ENCODE results near the gene MYO1D. TPM values are rescaled to one million over a fixed set of nuclear protein-coding genes. Genes with fewer than 3 reads are reported as not detected.

Gene MYO1D
- total and polyA plus RNA-seq, 8 donors, result 11.6 to 727 (median 73.4) TPM

- TF ChIP-seq POLR2A (IDR thresholded peaks at IDR 0.05) (no peak), CTCF (IDR thresholded peaks at IDR 0.05) (no peak), EP300 (IDR thresholded peaks at IDR 0.05) (no peak), POLR2AphosphoS5 (IDR thresholded peaks at IDR 0.05) (no peak)
- no peak for DNase-seq
- Histone ChIP-seq H3K27ac (no peak overlapping the region), H3K4me3 (no peak overlapping the region), H3K36me3 (no peaks in the 10 kb centered on the region), H3K27me3 (no peaks in the 10 kb centered on the region), H3K4me1 (peaks cover 0 to 4% (median 0%) of the 10 kb centered on the region in 4 donors), H3K9me3 (no peaks in the 10 kb centered on the region)
- intact Hi-C loops (cut with DNase I; ENCODE audit: low total_unique reads), result no loop called here
- WGBS, 5 donors, result 55 to 70% (median 67%) methylated on average over 5 of the region's 5 CpGs
These were observed 27.1 kb upstream of the MYO1D start for GRCh38 chr17:32903774-32904673.

DNA sequence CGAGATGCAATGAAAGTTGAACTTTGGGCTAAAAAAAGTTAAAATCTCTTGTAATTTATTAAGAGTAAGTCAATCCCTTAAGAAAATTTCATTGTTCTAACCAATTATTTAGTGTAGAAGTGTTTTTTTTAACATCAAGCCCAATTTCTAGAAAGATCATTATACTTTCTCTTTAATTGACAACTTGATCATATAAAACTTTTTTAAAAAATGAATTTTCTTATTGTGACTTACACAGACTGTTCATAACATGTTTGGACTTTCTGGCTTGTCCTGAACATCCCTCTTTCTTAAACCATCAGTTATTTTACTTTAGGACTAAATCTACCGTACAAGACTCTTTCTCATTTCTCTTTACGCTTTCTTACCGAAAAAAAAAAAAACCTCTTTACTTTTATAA, 24.8 kb upstream of the MYO1D start:
- no peak for TF ChIP-seq CTCF (IDR thresholded peaks at IDR 0.05)
- TF ChIP-seq POLR2AphosphoS5 (IDR thresholded peaks at IDR 0.05), result no peak
- no peak for TF ChIP-seq EP300 (IDR thresholded peaks at IDR 0.05)
- TF ChIP-seq POLR2A (IDR thresholded peaks at IDR 0.05), result no peak
- H3K27me3 ChIP-seq, result no peaks in the 10 kb centered on the region
- H3K4me3 ChIP-seq, result no peak overlapping the region
- DNase-seq, result no peak
- 91 to 99% (median 95%) methylated on average over 4 of the region's 4 CpGs for WGBS, 5 donors
- H3K9me3 ChIP-seq, result no peaks in the 10 kb centered on the region
- peaks cover 0 to 4% (median 0%) of the 10 kb centered on the region in 4 donors for H3K4me1 ChIP-seq
- no peaks in the 10 kb centered on the region for H3K36me3 ChIP-seq
- intact Hi-C loops (cut with DNase I; ENCODE audit: low total_unique reads), result no loop called here
- no peak overlapping the region for H3K27ac ChIP-seq

DNA sequence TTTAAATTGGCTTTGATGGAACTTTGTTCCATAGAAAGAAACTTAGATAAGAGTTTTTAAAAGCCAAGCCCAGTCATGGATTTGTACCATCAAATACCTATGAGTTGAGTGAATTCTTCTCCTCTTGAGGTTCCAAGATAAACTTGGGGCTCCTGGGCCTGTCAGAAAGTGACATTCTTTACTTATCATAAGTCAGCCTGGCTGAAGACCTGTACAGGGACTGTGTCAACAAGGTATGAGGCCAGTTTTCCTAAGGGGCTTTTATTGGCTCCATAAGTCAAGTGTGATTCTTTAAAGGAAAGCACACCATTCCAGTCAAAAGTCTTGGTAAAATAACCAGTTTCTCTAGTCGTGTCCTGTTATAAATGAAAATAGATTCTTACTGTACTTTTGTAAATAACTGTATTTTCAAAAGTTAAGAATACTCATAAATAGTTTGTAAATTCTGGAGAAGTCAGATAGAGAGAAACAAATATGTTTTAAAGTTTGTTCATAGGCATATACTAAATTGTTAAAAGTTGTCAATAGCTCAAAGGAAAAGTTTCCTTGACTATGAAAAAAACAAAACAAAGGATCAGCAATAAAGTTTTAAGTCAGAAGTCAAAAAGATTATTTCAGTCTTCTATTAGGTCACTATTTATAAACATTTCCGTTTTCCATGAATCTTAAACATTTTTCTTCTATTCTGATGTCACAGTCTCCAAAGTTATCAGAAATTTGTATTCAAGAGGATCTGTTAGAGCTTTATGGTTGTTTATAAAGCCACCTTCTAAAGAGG, 22.5 kb upstream of the MYO1D start:
- intact Hi-C loops (cut with DNase I; ENCODE audit: low total_unique reads), result no loop called here
- no peak overlapping the region for H3K27ac ChIP-seq
- H3K4me1 ChIP-seq, result peaks cover 0 to 3% (median 0%) of the 10 kb centered on the region in 4 donors
- no peaks in the 10 kb centered on the region for H3K36me3 ChIP-seq
- no peaks in the 10 kb centered on the region for H3K9me3 ChIP-seq
- 44 to 51% (median 45%) methylated on average over 2 of the region's 2 CpGs for WGBS, 5 donors
- no peak for DNase-seq
- H3K27me3 ChIP-seq, result no peaks in the 10 kb centered on the region
- no peak overlapping the region for H3K4me3 ChIP-seq
- no peak for TF ChIP-seq POLR2AphosphoS5 (IDR thresholded peaks at IDR 0.05)
- no peak for TF ChIP-seq POLR2A (IDR thresholded peaks at IDR 0.05)
- no peak for TF ChIP-seq CTCF (IDR thresholded peaks at IDR 0.05)
- no peak for TF ChIP-seq EP300 (IDR thresholded peaks at IDR 0.05)

DNA sequence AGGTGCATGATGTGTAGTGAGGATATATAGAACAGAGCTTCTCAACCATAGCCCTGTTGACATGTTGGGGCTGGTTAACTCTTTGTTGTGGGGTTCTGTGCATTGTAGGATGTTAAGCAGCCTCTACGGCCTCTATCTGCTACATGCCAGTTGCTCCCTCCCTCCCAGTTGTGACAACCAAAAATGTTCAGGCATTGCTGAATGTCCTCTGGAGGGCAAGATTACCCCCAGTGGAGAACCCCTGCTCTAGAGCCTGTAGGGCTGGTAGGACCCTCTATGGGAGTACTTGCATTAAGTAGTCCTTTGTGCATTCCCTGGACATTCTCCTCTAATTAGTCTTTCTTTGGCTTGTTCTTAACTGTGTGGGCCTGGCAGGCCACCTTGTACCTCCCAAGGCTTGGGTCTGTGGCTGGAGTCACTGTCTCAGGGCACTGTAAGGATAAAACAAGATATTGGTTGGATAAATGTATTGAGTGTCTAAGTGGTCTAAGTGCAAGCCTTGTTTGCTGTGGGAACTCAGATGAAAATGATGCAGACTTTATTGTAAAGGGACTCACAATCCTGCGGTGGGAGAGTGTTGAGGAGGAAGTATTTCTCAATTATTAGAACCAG, 19.8 kb upstream of the MYO1D start:
- 68 to 81% (median 73%) methylated on average over 2 of the region's 2 CpGs for WGBS, 5 donors
- TF ChIP-seq POLR2AphosphoS5 (IDR thresholded peaks at IDR 0.05) (no peak), CTCF (IDR thresholded peaks at IDR 0.05) (no peak), POLR2A (IDR thresholded peaks at IDR 0.05) (no peak), EP300 (IDR thresholded peaks at IDR 0.05) (no peak)

More for the DNA sequence above, 19.8 kb upstream of the MYO1D start:
- H3K27ac ChIP-seq, result no peak overlapping the region
- no peaks in the 10 kb centered on the region for H3K4me1 ChIP-seq
- H3K4me3 ChIP-seq, result no peak overlapping the region
- no peaks in the 10 kb centered on the region for H3K9me3 ChIP-seq
- no peak for DNase-seq
- no peaks in the 10 kb centered on the region for H3K27me3 ChIP-seq
- intact Hi-C loops (cut with DNase I; ENCODE audit: low total_unique reads), result no loop called here
- H3K36me3 ChIP-seq, result no peaks in the 10 kb centered on the region
